Measurements from ENCODE around the gene ISCU. TPM values are rescaled to one million over a fixed set of nuclear protein-coding genes. Genes with fewer than 3 reads are reported as not detected.

The ISCU gene
- total and polyA plus RNA-seq, 2 of the 8 experiments (the other 6 are each of a cell fraction or from before 2014, with no cell fraction given) = 72.1 to 78.1 TPM

DNA sequence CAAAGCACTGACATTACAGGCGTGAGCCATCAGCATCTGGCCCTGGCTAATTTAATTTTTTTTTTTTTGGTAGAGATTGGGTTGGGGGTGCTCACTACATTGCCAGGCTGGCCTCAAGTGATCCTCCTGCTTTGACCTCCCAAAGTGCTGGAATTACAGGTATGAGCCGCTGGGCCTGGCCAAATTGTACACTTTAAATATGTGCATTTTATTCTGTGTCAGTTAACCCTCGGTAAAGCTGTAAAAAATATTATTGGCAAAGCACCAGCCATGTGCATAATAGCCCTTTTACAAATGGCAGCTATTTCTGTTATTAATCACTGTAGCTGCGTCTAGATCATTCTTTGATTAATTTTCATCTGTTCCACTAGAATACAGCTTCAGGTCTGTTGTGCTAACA is 23.5 kb downstream of the ISCU start (continued):
- TF ChIP-seq, protein P1, sequence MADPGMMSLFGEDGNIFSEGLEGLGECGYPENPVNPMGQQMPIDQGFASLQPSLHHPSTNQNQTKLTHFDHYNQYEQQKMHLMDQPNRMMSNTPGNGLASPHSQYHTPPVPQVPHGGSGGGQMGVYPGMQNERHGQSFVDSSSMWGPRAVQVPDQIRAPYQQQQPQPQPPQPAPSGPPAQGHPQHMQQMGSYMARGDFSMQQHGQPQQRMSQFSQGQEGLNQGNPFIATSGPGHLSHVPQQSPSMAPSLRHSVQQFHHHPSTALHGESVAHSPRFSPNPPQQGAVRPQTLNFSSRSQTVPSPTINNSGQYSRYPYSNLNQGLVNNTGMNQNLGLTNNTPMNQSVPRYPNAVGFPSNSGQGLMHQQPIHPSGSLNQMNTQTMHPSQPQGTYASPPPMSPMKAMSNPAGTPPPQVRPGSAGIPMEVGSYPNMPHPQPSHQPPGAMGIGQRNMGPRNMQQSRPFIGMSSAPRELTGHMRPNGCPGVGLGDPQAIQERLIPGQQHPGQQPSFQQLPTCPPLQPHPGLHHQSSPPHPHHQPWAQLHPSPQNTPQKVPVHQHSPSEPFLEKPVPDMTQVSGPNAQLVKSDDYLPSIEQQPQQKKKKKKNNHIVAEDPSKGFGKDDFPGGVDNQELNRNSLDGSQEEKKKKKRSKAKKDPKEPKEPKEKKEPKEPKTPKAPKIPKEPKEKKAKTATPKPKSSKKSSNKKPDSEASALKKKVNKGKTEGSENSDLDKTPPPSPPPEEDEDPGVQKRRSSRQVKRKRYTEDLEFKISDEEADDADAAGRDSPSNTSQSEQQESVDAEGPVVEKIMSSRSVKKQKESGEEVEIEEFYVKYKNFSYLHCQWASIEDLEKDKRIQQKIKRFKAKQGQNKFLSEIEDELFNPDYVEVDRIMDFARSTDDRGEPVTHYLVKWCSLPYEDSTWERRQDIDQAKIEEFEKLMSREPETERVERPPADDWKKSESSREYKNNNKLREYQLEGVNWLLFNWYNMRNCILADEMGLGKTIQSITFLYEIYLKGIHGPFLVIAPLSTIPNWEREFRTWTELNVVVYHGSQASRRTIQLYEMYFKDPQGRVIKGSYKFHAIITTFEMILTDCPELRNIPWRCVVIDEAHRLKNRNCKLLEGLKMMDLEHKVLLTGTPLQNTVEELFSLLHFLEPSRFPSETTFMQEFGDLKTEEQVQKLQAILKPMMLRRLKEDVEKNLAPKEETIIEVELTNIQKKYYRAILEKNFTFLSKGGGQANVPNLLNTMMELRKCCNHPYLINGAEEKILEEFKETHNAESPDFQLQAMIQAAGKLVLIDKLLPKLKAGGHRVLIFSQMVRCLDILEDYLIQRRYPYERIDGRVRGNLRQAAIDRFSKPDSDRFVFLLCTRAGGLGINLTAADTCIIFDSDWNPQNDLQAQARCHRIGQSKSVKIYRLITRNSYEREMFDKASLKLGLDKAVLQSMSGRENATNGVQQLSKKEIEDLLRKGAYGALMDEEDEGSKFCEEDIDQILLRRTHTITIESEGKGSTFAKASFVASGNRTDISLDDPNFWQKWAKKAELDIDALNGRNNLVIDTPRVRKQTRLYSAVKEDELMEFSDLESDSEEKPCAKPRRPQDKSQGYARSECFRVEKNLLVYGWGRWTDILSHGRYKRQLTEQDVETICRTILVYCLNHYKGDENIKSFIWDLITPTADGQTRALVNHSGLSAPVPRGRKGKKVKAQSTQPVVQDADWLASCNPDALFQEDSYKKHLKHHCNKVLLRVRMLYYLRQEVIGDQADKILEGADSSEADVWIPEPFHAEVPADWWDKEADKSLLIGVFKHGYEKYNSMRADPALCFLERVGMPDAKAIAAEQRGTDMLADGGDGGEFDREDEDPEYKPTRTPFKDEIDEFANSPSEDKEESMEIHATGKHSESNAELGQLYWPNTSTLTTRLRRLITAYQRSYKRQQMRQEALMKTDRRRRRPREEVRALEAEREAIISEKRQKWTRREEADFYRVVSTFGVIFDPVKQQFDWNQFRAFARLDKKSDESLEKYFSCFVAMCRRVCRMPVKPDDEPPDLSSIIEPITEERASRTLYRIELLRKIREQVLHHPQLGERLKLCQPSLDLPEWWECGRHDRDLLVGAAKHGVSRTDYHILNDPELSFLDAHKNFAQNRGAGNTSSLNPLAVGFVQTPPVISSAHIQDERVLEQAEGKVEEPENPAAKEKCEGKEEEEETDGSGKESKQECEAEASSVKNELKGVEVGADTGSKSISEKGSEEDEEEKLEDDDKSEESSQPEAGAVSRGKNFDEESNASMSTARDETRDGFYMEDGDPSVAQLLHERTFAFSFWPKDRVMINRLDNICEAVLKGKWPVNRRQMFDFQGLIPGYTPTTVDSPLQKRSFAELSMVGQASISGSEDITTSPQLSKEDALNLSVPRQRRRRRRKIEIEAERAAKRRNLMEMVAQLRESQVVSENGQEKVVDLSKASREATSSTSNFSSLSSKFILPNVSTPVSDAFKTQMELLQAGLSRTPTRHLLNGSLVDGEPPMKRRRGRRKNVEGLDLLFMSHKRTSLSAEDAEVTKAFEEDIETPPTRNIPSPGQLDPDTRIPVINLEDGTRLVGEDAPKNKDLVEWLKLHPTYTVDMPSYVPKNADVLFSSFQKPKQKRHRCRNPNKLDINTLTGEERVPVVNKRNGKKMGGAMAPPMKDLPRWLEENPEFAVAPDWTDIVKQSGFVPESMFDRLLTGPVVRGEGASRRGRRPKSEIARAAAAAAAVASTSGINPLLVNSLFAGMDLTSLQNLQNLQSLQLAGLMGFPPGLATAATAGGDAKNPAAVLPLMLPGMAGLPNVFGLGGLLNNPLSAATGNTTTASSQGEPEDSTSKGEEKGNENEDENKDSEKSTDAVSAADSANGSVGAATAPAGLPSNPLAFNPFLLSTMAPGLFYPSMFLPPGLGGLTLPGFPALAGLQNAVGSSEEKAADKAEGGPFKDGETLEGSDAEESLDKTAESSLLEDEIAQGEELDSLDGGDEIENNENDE (IDR thresholded peaks at IDR 0.05; ENCODE audit: insufficient replicate concordance, low read length) = no peak
- TF ChIP-seq EP300 (IDR thresholded peaks at IDR 0.05; ENCODE audit: borderline replicate concordance in 1 of 2, low read depth in 2 of 2, low read length in 2 of 2) = no peak
- TF ChIP-seq E2F6 (IDR thresholded peaks at IDR 0.05) = no peak
- TF ChIP-seq RFX5 (IDR thresholded peaks at IDR 0.05; ENCODE audit: borderline replicate concordance, low read depth, low read length) = no peak
- TF ChIP-seq NRF1 (IDR thresholded peaks at IDR 0.05; ENCODE audit: low read depth, low read length) = no peak

Data from H1 (cell line).